GM12878 (cell line): ENCODE data around the gene UBL4A. TPM values are rescaled to one million over a fixed set of nuclear protein-coding genes. Genes with fewer than 3 reads are reported as not detected.

Experiments
- CHD2 ChIP-seq: IDR thresholded peaks from 2 replicates; pipeline ENCODE4 v1.6.1; 2011; ENCODE audit warnings: low read depth, low read length, improper control_type of control experiment, borderline replicate concordance
- EP300 ChIP-seq, 2 experiments: fragments of 150-350 bp in 1 of 2; IDR thresholded peaks; 2 replicates each; pipeline ENCODE4 v1.6.1; 2011 to 2012; ENCODE audit warnings: low read depth in 2 of 2, low read length in 2 of 2, borderline replicate concordance in 1 of 2, improper control_type of control experiment in 1 of 2, inconsistent platforms in 1 of 2; ENCODE audit not compliant: control insufficient read depth in 1 of 2
- EZH2 ChIP-seq: IDR thresholded peaks from 2 replicates; pipeline ENCODE4 v1.6.1; 2012; ENCODE audit warnings: low read depth, mild to moderate bottlenecking, control low read depth, inconsistent platforms, low read length, borderline replicate concordance; ENCODE audit not compliant: control insufficient read depth
- HDGF ChIP-seq: fragments of 450-650 bp; IDR thresholded peaks from 2 replicates; pipeline ENCODE4 v1.6.1; 2016; ENCODE audit warnings: antibody characterized with exemption
- MYC ChIP-seq: IDR thresholded peaks from 2 replicates; pipeline ENCODE4 v1.6.1; 2011; ENCODE audit warnings: mild to moderate bottlenecking, low read length, moderate library complexity, inconsistent platforms; ENCODE audit not compliant: insufficient read depth, insufficient replicate concordance, insufficient read length, severe bottlenecking
- POLR2AphosphoS2 ChIP-seq: IDR thresholded peaks from 2 replicates; pipeline ENCODE4 v1.6.1; 2011; ENCODE audit warnings: low read depth, mild to moderate bottlenecking, low read length, improper control_type of control experiment, moderate library complexity
- SPI1 ChIP-seq: IDR thresholded peaks from 2 replicates; pipeline ENCODE4 v1.6.1; 2011; ENCODE audit warnings: low read depth, mild to moderate bottlenecking, low read length, moderate library complexity, borderline replicate concordance; ENCODE audit not compliant: insufficient read depth
- SREBF2 ChIP-seq: IDR thresholded peaks from 2 replicates; pipeline ENCODE4 v1.6.1; 2012; ENCODE audit warnings: mild to moderate bottlenecking, low read length
- TAF1 ChIP-seq: IDR thresholded peaks from 2 replicates; pipeline ENCODE4 v1.6.1; 2011; ENCODE audit warnings: mild to moderate bottlenecking, low read depth, low read length, borderline replicate concordance
- polyA plus RNA-seq, 11 experiments: library from polyadenylated mRNA; depleted of rRNA in 4 of 11; unstranded in 6 of 11; stranded (reverse) in 5 of 11; fragments of >200 nt; fragmentation: Nextera tagmentation in 4 of 11; fragmentation: Illumina TruSeq in 1 of 11; extraction: Ambion mirVana in 4 of 11; extraction: Trizol in 1 of 11; gene quantifications; 1 replicate in 1 of 11; 2 replicates in 10 of 11; pipeline versions ENCODE4 v1.2.1 to v1.2.3, GENCODE V29; 2011 to 2016; ENCODE audit warnings: inconsistent platforms in 2 of 11, missing spikeins in 2 of 11, low read depth in 1 of 11
- total RNA-seq, 4 experiments: library from RNA; depleted of rRNA in 3 of 4; stranded (reverse); fragments of >200 nt in 3 of 4; fragmentation: Illumina TruSeq in 1 of 4; extraction: Trizol in 1 of 4; gene quantifications; 2 replicates each; pipeline versions ENCODE4 v1.2.1 to v1.2.3, GENCODE V29; 2013 to 2021
- TF ChIP-seq, protein P1 (sequence below): fragments of 450-650 bp; formaldehyde crosslinking; IDR thresholded peaks from 2 replicates; pipeline ENCODE4 v1.4.0; 2022; ENCODE audit warnings: mild to moderate bottlenecking, moderate library complexity
- TF ChIP-seq, protein P2 (sequence below): fragments of 450-650 bp; IDR thresholded peaks from 2 replicates; pipeline ENCODE4 v1.6.1; 2017; ENCODE audit warnings: mild to moderate bottlenecking
- TF ChIP-seq, protein P3 (sequence below): IDR thresholded peaks from 2 replicates; pipeline ENCODE4 v1.6.1; 2012; ENCODE audit warnings: improper control_type of control experiment, low read depth, low read length; ENCODE audit not compliant: insufficient replicate concordance
- TF ChIP-seq, protein P4 (sequence below): fragments of 150-350 bp; IDR thresholded peaks from 2 replicates; pipeline ENCODE4 v1.6.1; 2014; ENCODE audit warnings: mild to moderate bottlenecking, low read depth, low read length

UBL4A gene
- total and polyA plus RNA-seq, 10 of the 15 experiments (the other 5 are each of a cell fraction or from before 2014, with no cell fraction given) = 4.2 to 49.9 (median 34.0) TPM

DNA sequence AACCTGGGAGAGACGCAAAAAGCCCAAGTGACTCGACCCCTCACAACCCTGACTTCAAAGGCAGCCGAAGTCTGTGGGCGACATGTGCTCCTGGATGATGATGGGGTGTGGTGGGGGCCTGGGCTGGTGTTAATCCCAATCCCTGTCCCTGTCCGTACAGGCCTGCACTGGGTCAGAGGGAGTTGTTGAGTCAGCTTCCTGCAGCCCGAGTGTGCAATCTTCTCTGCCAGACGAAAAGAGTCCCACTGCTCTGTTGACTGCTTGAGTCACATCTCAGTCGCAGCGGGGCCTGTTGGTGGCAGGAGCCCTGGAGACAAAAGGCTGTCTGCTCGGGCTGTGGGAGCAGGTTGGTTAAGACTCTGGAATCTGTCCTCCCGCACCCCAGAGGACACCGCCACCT is 19.3 kb upstream of the UBL4A start (continued):
- TF ChIP-seq, protein P1, sequence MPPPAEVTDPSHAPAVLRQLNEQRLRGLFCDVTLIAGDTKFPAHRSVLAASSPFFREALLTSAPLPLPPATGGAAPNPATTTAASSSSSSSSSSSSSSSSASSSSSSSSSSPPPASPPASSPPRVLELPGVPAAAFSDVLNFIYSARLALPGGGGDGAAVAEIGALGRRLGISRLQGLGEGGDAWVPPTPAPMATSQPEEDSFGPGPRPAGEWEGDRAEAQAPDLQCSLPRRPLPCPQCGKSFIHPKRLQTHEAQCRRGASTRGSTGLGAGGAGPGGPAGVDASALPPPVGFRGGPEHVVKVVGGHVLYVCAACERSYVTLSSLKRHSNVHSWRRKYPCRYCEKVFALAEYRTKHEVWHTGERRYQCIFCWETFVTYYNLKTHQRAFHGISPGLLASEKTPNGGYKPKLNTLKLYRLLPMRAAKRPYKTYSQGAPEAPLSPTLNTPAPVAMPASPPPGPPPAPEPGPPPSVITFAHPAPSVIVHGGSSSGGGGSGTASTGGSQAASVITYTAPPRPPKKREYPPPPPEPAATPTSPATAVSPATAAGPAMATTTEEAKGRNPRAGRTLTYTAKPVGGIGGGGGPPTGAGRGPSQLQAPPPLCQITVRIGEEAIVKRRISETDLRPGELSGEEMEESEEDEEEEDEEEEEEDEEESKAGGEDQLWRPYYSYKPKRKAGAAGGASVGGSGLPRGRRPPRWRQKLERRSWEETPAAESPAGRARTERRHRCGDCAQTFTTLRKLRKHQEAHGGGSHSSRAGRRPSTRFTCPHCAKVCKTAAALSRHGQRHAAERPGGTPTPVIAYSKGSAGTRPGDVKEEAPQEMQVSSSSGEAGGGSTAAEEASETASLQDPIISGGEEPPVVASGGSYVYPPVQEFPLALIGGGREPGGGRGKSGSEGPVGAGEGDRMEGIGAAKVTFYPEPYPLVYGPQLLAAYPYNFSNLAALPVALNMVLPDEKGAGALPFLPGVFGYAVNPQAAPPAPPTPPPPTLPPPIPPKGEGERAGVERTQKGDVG (CRISPR knock-in tag) = no peak
- TF ChIP-seq, protein P2, sequence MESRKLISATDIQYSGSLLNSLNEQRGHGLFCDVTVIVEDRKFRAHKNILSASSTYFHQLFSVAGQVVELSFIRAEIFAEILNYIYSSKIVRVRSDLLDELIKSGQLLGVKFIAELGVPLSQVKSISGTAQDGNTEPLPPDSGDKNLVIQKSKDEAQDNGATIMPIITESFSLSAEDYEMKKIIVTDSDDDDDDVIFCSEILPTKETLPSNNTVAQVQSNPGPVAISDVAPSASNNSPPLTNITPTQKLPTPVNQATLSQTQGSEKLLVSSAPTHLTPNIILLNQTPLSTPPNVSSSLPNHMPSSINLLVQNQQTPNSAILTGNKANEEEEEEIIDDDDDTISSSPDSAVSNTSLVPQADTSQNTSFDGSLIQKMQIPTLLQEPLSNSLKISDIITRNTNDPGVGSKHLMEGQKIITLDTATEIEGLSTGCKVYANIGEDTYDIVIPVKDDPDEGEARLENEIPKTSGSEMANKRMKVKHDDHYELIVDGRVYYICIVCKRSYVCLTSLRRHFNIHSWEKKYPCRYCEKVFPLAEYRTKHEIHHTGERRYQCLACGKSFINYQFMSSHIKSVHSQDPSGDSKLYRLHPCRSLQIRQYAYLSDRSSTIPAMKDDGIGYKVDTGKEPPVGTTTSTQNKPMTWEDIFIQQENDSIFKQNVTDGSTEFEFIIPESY = no peak
- TF ChIP-seq POLR2AphosphoS2 (no peak), TAF1 (no peak), EZH2 (no peak), CHD2 (no peak), SREBF2 (no peak), EP300 (IDR thresholded peaks at IDR 0.05; ENCODE audit: borderline replicate concordance in 1 of 2, control insufficient read depth in 1 of 2, low read depth in 2 of 2, low read length in 2 of 2) (no peak), MYC (no peak), SPI1 (no peak), HDGF (no peak)
- TF ChIP-seq, protein P3, sequence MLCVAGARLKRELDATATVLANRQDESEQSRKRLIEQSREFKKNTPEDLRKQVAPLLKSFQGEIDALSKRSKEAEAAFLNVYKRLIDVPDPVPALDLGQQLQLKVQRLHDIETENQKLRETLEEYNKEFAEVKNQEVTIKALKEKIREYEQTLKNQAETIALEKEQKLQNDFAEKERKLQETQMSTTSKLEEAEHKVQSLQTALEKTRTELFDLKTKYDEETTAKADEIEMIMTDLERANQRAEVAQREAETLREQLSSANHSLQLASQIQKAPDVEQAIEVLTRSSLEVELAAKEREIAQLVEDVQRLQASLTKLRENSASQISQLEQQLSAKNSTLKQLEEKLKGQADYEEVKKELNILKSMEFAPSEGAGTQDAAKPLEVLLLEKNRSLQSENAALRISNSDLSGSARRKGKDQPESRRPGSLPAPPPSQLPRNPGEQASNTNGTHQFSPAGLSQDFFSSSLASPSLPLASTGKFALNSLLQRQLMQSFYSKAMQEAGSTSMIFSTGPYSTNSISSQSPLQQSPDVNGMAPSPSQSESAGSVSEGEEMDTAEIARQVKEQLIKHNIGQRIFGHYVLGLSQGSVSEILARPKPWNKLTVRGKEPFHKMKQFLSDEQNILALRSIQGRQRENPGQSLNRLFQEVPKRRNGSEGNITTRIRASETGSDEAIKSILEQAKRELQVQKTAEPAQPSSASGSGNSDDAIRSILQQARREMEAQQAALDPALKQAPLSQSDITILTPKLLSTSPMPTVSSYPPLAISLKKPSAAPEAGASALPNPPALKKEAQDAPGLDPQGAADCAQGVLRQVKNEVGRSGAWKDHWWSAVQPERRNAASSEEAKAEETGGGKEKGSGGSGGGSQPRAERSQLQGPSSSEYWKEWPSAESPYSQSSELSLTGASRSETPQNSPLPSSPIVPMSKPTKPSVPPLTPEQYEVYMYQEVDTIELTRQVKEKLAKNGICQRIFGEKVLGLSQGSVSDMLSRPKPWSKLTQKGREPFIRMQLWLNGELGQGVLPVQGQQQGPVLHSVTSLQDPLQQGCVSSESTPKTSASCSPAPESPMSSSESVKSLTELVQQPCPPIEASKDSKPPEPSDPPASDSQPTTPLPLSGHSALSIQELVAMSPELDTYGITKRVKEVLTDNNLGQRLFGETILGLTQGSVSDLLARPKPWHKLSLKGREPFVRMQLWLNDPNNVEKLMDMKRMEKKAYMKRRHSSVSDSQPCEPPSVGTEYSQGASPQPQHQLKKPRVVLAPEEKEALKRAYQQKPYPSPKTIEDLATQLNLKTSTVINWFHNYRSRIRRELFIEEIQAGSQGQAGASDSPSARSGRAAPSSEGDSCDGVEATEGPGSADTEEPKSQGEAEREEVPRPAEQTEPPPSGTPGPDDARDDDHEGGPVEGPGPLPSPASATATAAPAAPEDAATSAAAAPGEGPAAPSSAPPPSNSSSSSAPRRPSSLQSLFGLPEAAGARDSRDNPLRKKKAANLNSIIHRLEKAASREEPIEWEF = no peak
- TF ChIP-seq, protein P4, sequence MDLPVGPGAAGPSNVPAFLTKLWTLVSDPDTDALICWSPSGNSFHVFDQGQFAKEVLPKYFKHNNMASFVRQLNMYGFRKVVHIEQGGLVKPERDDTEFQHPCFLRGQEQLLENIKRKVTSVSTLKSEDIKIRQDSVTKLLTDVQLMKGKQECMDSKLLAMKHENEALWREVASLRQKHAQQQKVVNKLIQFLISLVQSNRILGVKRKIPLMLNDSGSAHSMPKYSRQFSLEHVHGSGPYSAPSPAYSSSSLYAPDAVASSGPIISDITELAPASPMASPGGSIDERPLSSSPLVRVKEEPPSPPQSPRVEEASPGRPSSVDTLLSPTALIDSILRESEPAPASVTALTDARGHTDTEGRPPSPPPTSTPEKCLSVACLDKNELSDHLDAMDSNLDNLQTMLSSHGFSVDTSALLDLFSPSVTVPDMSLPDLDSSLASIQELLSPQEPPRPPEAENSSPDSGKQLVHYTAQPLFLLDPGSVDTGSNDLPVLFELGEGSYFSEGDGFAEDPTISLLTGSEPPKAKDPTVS = no peak
